Measurements from ENCODE around the gene HIP1. TPM values are rescaled to one million over a fixed set of nuclear protein-coding genes. Genes with fewer than 3 reads are reported as not detected.

Gene HIP1
- total and polyA plus RNA-seq, 2 of the 13 experiments (the other 11 are each of a cell fraction or from before 2014, with no cell fraction given): 4.5 to 6.2 TPM

DNA sequence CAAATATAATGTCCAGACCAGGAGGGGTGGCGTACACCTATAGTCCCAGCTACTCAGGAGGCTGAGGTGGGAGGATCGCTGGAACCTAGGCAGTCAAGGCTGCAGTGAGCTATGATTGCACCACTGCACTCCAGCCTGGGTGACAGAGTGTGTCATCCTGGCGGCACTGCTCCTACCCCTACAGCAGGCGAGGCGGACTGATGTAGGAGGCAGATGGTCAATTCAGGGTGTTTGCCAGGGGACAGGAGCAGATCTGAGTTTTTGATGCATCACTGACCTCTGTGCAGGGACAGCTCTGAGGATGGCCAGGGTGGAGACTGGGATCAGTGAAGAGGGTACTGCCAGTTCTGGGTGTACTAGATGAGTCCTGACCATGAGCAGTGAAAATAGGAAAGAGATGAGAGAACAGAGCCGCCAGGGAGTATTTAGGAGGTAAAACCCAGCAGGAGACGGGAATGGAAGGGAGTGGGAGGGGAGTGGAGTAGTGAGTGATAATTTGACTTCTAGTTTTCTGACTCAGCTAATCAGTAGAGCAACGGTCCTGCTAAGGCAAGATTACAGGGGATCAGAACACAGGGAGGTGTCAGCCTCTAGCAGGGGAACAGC, 75.3 kb downstream of the HIP1 start:
- no peak for DNase-seq (ENCODE audit: low spot score)
- H3K4me1 ChIP-seq (ENCODE audit: insufficient read depth, low read length): peaks cover 8% of the 10 kb centered on the region
- no peak for FAIRE-seq

More for the DNA sequence above, 75.3 kb downstream of the HIP1 start:
- 79% methylated on average over 5 of the region's 8 CpGs for WGBS (ENCODE audit: low lambda C conversion rate)
- Histone ChIP-seq H4K20me1 (ENCODE audit: insufficient read depth, low read length) (no peaks in the 10 kb centered on the region), H3K4me2 (ENCODE audit: low read depth, low read length) (no peak overlapping the region), H3K4me3 (replicated peaks in 1 of 3; ENCODE audit: insufficient read depth in 1 of 3, low read depth in 2 of 3, low read length in 3 of 3) (no peak overlapping the region), H2AFZ (ENCODE audit: low read length) (no peak overlapping the region), H3K27me3 (ENCODE audit: control insufficient read depth in 1 of 2, insufficient read depth in 2 of 2, low read length in 2 of 2) (no peaks in the 10 kb centered on the region), H3K27ac (ENCODE audit: extremely low read length, insufficient read depth, low read length) (no peak overlapping the region), H3K9me3 (ENCODE audit: low read length) (no peaks in the 10 kb centered on the region), H3K9ac (ENCODE audit: insufficient read depth, low read depth, low read length) (no peak overlapping the region), H3K79me2 (ENCODE audit: insufficient read depth, low read length) (no peaks in the 10 kb centered on the region), H3K36me3 (replicated peaks in 1 of 2; ENCODE audit: control insufficient read depth in 1 of 2, insufficient read depth in 2 of 2, low read length in 2 of 2) (no peaks in the 10 kb centered on the region)
- intact Hi-C loops (cut with micrococcal nuclease; ENCODE audit: unreplicated experiment) (no loop called here), in situ Hi-C loops (cut with HindIII; ENCODE audit: extremely low pct_ligation_motif_present, low pct_unique_long_range_greater_than_20kb) (no loop called here)
- ChIA-PET CTCF (ENCODE audit: low intra/inter-chr PET ratio, low total read pairs) (no interaction called here), POLR2A (no interaction called here)
- TF ChIP-seq MLX (CRISPR knock-in tag; IDR thresholded peaks at IDR 0.05): no peak
- no peak for TF ChIP-seq DMAP1 (CRISPR knock-in tag; IDR thresholded peaks at IDR 0.05)
- no peak for TF ChIP-seq SIX1 (CRISPR knock-in tag; IDR thresholded peaks at IDR 0.05; ENCODE audit: borderline replicate concordance)
- TF ChIP-seq RNF2 (conservative IDR thresholded peaks at IDR 0.05; ENCODE audit: low read depth): no peak
- TF ChIP-seq, protein P1, sequence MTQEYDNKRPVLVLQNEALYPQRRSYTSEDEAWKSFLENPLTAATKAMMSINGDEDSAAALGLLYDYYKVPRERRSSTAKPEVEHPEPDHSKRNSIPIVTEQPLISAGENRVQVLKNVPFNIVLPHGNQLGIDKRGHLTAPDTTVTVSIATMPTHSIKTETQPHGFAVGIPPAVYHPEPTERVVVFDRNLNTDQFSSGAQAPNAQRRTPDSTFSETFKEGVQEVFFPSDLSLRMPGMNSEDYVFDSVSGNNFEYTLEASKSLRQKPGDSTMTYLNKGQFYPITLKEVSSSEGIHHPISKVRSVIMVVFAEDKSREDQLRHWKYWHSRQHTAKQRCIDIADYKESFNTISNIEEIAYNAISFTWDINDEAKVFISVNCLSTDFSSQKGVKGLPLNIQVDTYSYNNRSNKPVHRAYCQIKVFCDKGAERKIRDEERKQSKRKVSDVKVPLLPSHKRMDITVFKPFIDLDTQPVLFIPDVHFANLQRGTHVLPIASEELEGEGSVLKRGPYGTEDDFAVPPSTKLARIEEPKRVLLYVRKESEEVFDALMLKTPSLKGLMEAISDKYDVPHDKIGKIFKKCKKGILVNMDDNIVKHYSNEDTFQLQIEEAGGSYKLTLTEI (CRISPR knock-in tag; conservative IDR thresholded peaks at IDR 0.05): no peak
- peak; percentile 54; the same call in 1 of the 2 replicates for TF ChIP-seq ZBTB33 (CRISPR knock-in tag; IDR thresholded peaks at IDR 0.05)
- no peak for TF ChIP-seq ZBTB1 (CRISPR knock-in tag; IDR thresholded peaks at IDR 0.05; ENCODE audit: borderline replicate concordance)
- TF ChIP-seq ZFP41 (CRISPR knock-in tag; IDR thresholded peaks at IDR 0.05; ENCODE audit: borderline replicate concordance): no peak
- no peak for TF ChIP-seq BATF2 (CRISPR knock-in tag; IDR thresholded peaks at IDR 0.05)
- no peak for TF ChIP-seq ZNF264 (CRISPR knock-in tag; IDR thresholded peaks at IDR 0.05)
- TF ChIP-seq EHMT2 (IDR thresholded peaks at IDR 0.05; ENCODE audit: borderline replicate concordance, low read depth, low read length): no peak
- TF ChIP-seq, protein P2, sequence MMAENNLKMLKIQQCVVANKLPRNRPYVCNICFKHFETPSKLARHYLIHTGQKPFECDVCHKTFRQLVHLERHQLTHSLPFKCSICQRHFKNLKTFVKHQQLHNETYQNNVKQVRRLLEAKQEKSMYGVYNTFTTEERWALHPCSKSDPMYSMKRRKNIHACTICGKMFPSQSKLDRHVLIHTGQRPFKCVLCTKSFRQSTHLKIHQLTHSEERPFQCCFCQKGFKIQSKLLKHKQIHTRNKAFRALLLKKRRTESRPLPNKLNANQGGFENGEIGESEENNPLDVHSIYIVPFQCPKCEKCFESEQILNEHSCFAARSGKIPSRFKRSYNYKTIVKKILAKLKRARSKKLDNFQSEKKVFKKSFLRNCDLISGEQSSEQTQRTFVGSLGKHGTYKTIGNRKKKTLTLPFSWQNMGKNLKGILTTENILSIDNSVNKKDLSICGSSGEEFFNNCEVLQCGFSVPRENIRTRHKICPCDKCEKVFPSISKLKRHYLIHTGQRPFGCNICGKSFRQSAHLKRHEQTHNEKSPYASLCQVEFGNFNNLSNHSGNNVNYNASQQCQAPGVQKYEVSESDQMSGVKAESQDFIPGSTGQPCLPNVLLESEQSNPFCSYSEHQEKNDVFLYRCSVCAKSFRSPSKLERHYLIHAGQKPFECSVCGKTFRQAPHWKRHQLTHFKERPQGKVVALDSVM (CRISPR knock-in tag; IDR thresholded peaks at IDR 0.05): 0 out of 2 replicates have a peak, but pooled peaks have one; percentile 24
- no peak for TF ChIP-seq LCORL (IDR thresholded peaks at IDR 0.05)
- no peak for TF ChIP-seq LCORL (CRISPR knock-in tag; IDR thresholded peaks at IDR 0.05)
- no peak for TF ChIP-seq ZNF343 (CRISPR knock-in tag; IDR thresholded peaks at IDR 0.05)
- TF ChIP-seq HNRNPLL (IDR thresholded peaks at IDR 0.05; ENCODE audit: low read depth, low read length, poor library complexity, severe bottlenecking): no peak
- no peak for TF ChIP-seq NCOA1 (CRISPR knock-in tag; IDR thresholded peaks at IDR 0.05)
- no peak for ATAC-seq
- BruUV-seq (replicated peaks): no TSS peak

Data from HepG2 (cell line).